Neural crest cell (in vitro differentiated cells): ENCODE measurements around the gene PLIN1. TPM values are rescaled to one million over a fixed set of nuclear protein-coding genes. Genes with fewer than 3 reads are reported as not detected.

Experiments used
- DNase-seq: peaks from one replicate; pipeline ENCODE4 v3.0.0; 2021; ENCODE audit warnings: low read depth, mixed read lengths, low spot score
- H3K27ac Mint-ChIP-seq: one replicate; pipeline ENCODE4 v1.8.0; 2021; ENCODE audit warnings: mild to moderate bottlenecking, mixed read lengths; ENCODE audit not compliant: unreplicated experiment
- H3K27me3 Mint-ChIP-seq: 2 replicates; pipeline ENCODE4 v1.8.0; 2021; ENCODE audit warnings: low read depth, mild to moderate bottlenecking, mixed read lengths
- H3K36me3 Mint-ChIP-seq: 2 replicates; pipeline ENCODE4 v1.8.0; 2021; ENCODE audit warnings: low read depth, mild to moderate bottlenecking, mixed read lengths
- H3K4me1 Mint-ChIP-seq: 2 replicates; pipeline ENCODE4 v1.8.0; 2021; ENCODE audit warnings: mixed read lengths
- H3K4me3 Mint-ChIP-seq: one replicate; pipeline ENCODE4 v1.8.0; 2021; ENCODE audit warnings: mild to moderate bottlenecking, mixed read lengths
- H3K9me3 Mint-ChIP-seq: 2 replicates; pipeline ENCODE4 v1.8.0; 2021; ENCODE audit warnings: mixed read lengths
- total RNA-seq: library from RNA; stranded (reverse); gene quantifications from 2 replicates; pipeline ENCODE4 v1.2.1, GENCODE V29; 2021
- TF ChIP-seq, protein P1 (sequence below): fragments of 200-600 bp; sonication (generic); conservative IDR thresholded peaks from 2 replicates; pipeline ENCODE4 v1.5.0; 2021; ENCODE audit warnings: antibody characterized with exemption, mild to moderate bottlenecking

The PLIN1 gene
- total RNA-seq, 1 donor from 2014 or later: 0.56 TPM

DNA sequence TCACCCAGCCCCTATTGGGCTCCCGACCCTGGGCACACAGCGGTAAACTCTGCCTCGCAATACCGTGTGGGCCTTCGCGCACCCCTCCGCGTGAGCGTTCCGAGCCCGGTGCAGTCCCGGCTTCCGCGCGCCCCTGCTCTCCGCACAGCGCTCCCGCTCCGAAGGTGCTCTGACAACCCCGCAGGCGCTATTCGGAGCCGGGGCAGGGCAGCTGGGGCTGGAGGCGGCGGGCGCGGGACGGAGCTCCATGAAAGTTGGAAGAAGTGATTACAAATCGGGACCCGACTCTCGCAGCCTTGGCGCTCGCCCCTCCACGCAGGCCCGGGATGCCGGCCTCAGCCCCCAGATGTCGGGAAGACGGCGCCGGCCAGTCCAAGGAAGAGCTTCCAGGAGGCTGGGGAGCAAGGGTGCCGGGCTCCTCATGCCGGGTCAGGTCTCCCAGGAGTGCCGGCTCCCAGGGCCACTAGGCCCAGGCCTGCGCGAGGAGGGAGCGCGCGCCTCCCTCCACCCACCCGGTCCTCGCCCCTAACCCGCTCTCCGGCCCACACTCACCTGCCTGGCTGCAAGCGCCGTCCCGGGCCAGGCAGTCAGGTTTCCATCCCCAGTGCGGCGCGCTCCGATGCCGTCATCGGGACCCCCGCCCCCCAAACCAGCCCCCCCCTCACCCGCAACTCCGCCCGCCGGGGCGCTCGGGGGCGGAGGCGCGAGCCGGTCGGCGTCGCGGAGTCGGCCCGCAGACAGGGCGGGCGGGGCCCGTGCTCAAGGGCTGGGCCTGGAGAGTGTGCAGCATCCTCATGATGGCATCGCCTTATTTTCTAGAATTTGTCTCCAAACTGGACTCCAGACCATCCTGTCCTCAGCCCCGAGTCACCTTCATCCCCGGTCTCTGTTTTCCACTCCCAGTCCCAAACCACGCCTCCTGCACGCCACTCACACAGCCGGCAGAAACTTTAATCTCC is 24.0 kb downstream of the PLIN1 start, which contains the start of gene KIF7:
TSS of gene KIF7 (minus strand) at position 621 of the 959 bp plus-strand sequence. CDS start 2,537 bp downstream, outside the sequence.
- H3K27ac Mint-ChIP-seq: no peak within 1 kb of the TSS
- TF ChIP-seq, protein P1, sequence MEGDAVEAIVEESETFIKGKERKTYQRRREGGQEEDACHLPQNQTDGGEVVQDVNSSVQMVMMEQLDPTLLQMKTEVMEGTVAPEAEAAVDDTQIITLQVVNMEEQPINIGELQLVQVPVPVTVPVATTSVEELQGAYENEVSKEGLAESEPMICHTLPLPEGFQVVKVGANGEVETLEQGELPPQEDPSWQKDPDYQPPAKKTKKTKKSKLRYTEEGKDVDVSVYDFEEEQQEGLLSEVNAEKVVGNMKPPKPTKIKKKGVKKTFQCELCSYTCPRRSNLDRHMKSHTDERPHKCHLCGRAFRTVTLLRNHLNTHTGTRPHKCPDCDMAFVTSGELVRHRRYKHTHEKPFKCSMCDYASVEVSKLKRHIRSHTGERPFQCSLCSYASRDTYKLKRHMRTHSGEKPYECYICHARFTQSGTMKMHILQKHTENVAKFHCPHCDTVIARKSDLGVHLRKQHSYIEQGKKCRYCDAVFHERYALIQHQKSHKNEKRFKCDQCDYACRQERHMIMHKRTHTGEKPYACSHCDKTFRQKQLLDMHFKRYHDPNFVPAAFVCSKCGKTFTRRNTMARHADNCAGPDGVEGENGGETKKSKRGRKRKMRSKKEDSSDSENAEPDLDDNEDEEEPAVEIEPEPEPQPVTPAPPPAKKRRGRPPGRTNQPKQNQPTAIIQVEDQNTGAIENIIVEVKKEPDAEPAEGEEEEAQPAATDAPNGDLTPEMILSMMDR: no peak
- peaks cover 2% of the 10 kb centered on the region for H3K36me3 Mint-ChIP-seq

DNA sequence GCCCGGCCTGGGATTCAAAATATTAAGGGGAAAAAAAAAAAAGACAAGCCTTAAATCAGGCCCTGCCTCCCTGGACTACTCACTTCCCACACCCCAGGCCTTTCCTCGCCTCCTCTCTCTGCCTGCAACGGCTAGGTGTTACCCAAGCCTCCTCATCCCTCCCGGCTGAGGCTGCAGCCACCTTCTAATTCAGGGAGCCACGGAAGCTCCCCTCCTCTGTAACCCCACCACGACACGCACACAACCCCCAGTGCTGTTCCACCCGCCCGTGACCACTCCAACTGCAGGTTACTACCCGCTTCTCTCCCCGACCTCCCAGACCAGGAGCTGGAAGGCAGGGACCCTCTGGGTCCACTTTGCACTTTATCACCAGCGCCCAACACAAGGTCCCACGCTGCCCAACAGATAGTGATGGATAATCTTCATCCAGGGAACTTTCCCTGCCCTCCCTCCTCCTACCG is 24.8 kb downstream of the PLIN1 start:
- Mint-ChIP-seq H3K27ac (no peak overlapping the region), H3K4me3 (peak overlapping the region; percentile 87), H3K9me3 (no peaks in the 10 kb centered on the region), H3K36me3 (peaks cover 2% of the 10 kb centered on the region), H3K4me1 (peaks cover 17% of the 10 kb centered on the region), H3K27me3 (peaks cover 14% of the 10 kb centered on the region)
- no peak for DNase-seq
- TF ChIP-seq, protein P1: no peak

More for the DNA sequence above, 24.0 kb downstream of the PLIN1 start, which contains the start of gene KIF7:
- DNase-seq: peak; percentile 43
- H3K4me3 Mint-ChIP-seq: peak within 1 kb of the TSS; percentile 87
- peaks cover 17% of the 10 kb centered on the region for H3K4me1 Mint-ChIP-seq
- peaks cover 20% of the 10 kb centered on the region for H3K27me3 Mint-ChIP-seq
- no peaks in the 10 kb centered on the region for H3K9me3 Mint-ChIP-seq

DNA sequence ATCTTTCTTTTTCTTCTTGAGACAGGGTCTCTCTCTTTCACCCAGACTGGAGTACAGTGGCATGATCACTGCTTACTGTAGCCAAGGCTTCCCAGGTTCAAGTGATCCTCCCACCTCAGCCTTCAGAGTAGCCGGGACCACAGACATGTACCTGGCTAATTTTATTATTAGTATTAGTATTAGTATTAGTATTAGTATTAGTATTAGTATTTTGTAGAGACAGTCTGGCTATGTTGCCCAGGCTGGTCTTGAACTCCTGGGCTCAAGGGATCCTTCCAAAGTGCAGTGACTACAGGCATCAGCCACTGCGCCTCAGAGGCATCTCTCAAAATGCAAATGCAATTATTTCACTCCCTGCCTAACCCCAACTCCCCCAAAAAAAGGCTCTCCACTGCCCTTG is 25.6 kb downstream of the PLIN1 start:
- Mint-ChIP-seq H3K4me1 (peaks cover 17% of the 10 kb centered on the region), H3K27ac (no peak overlapping the region), H3K9me3 (no peaks in the 10 kb centered on the region), H3K27me3 (peaks cover 8% of the 10 kb centered on the region), H3K36me3 (peaks cover 2% of the 10 kb centered on the region), H3K4me3 (peak overlapping the region; percentile 85)
- no peak for DNase-seq
- TF ChIP-seq, protein P1: no peak

DNA sequence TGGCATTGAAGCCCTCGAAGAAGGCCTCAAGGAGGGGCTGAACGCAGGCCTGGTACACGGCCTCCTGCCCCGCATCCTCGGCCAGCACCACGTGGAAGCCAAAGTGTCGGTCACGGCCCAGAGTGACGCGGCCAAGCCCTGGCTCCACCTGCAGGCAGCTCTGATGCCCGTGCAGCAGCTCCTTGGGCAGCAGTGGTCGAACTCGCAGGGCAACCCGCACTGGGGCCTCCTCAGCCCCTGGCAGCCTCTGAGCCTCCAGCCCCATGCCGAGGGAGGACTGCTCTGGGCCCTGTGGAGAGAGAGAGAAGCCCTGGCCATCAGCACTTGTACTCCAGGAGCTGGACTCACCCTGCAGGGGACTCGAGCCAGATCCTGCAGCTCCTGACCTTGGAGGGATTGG is 26.5 kb downstream of the PLIN1 start:
- Mint-ChIP-seq H3K27ac (no peak overlapping the region), H3K9me3 (no peaks in the 10 kb centered on the region)

DNA sequence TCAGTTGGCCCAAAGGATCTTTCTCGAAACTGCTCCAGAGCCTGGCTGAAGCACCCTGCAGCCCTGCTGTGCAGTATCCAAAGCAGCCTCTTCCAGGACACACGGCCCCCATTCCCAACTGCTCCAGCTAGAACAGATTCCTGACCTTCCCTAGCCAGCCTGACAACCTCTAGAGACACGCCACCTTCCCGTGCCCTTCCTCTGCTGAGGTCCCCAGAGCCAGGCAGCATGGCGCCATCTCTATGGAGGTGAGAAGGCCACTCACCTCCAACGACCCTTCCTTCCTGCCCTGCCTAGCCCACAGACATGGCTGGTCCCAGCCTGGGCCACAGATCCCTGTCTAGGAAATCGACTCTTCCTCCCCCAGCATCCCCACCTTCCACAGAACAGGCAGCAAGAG is 27.0 kb downstream of the PLIN1 start:
- H3K4me1 Mint-ChIP-seq: peaks cover 20% of the 10 kb centered on the region
- no peak for DNase-seq
- TF ChIP-seq, protein P1: no peak
- H3K36me3 Mint-ChIP-seq: peaks cover 4% of the 10 kb centered on the region
- no peaks in the 10 kb centered on the region for H3K9me3 Mint-ChIP-seq
- peak overlapping the region; percentile 61 for H3K4me3 Mint-ChIP-seq
- no peak overlapping the region for H3K27ac Mint-ChIP-seq
- H3K27me3 Mint-ChIP-seq: peaks cover 8% of the 10 kb centered on the region

More for the DNA sequence above, 26.5 kb downstream of the PLIN1 start:
- H3K27me3 Mint-ChIP-seq: peaks cover 8% of the 10 kb centered on the region
- peak overlapping the region; percentile 85 for H3K4me3 Mint-ChIP-seq
- H3K4me1 Mint-ChIP-seq: peaks cover 17% of the 10 kb centered on the region
- DNase-seq: no peak
- H3K36me3 Mint-ChIP-seq: peaks cover 2% of the 10 kb centered on the region
- TF ChIP-seq, protein P1: no peak
